ENCODE results near the gene PDE4D. TPM values are rescaled to one million over a fixed set of nuclear protein-coding genes. Genes with fewer than 3 reads are reported as not detected.

PDE4D gene
- total and polyA plus RNA-seq, 4 donors, result 12.8 to 167 (median 44.5) TPM

DNA sequence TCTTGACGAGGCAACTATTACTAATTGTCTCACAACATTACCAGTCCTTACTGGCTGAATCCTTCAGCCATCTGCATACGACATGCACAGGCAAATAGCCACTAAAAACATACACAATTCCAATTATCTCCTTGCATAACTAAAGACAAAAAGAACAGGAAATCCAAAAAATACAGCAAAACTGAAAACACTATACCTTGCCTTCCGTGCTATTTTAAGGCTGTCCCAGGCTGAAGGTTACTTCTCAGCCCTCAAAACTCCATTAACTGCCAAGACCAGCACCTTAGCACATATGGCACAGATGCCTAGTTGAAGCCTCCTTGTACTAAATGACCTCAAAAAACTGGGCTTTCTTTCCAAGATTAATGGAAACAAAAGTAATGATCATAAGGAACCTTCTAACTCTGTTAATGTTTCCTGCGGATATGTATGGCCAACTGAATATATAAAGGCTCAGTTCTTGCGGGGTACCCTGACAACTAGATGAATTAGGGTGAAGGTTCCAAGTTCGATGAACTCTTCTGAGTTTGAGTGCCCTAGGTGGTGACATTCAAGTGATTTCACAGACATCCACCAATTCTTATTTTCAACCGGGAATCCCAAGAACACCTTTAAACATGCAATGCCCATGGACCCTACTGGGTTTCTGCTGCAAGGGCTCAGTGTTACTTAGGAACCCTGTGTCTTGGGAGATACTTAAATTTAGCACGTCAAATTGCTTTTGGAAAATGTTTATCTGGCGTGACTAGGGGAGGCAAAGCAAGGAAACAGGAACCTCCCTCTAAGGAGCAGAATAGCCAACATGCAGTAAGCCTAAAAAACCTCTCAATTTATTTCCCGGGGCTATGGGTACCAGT is 855.4 kb downstream of the PDE4D start:
- TF ChIP-seq, protein P1, sequence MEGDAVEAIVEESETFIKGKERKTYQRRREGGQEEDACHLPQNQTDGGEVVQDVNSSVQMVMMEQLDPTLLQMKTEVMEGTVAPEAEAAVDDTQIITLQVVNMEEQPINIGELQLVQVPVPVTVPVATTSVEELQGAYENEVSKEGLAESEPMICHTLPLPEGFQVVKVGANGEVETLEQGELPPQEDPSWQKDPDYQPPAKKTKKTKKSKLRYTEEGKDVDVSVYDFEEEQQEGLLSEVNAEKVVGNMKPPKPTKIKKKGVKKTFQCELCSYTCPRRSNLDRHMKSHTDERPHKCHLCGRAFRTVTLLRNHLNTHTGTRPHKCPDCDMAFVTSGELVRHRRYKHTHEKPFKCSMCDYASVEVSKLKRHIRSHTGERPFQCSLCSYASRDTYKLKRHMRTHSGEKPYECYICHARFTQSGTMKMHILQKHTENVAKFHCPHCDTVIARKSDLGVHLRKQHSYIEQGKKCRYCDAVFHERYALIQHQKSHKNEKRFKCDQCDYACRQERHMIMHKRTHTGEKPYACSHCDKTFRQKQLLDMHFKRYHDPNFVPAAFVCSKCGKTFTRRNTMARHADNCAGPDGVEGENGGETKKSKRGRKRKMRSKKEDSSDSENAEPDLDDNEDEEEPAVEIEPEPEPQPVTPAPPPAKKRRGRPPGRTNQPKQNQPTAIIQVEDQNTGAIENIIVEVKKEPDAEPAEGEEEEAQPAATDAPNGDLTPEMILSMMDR (IDR thresholded peaks at IDR 0.05; ENCODE audit: control extremely low read depth, extremely low read depth), result no peak
- Histone ChIP-seq H3K9me3 (ENCODE audit: control insufficient read depth in 4 of 4, insufficient read depth in 3 of 4, low read length in 3 of 4) (no peaks in the 10 kb centered on the region), H3K27me3 (ENCODE audit: control insufficient read depth in 3 of 3, insufficient read depth in 3 of 3, low read length in 2 of 3) (no peaks in the 10 kb centered on the region), H3K36me3 (ENCODE audit: control insufficient read depth in 4 of 4, insufficient read depth in 4 of 4, low read length in 4 of 4) (peaks cover 0 to 2% (median 0%) of the 10 kb centered on the region in 4 donors), H3K4me1 (ENCODE audit: control insufficient read depth in 5 of 5, insufficient read depth in 5 of 5, low read length in 5 of 5) (peaks cover 0 to 41% (median 6%) of the 10 kb centered on the region in 5 donors), H3K9ac (ENCODE audit: insufficient read depth in 1 of 2, low read length in 2 of 2) (peak overlapping the region in 1 of 2 donors; percentile 81), H3K4me3 (peak overlapping the region; percentile 85), H3K27ac (ENCODE audit: low read depth in 1 of 2, low read length in 1 of 2) (peak overlapping the region; percentile 95 to 100)
- ATAC-seq (ENCODE audit: insufficient read depth, low FRiP score), result no peak
- 26% methylated on average over 10 of the region's 10 CpGs for WGBS, 2 donors
- peak in 1 of 3 donors; percentile 54 for DNase-seq

DNA sequence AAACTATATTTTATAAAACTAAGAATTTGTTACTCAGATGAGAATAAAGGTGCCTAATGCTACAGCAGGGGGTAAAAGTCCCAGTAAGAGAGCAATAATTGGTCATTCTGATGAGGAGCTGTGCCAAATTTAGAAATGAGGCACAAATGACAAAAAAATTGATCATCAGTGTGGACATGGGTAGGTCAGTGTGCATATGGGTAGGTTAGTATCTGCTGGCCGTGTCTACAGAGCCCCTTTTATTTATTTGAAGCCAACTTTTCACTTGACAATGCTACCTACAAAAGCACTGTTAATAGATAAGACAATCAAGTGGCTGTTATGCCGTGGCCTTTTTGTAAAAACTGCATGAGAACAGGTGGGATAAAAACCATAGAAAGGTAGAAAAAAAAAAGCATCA is 856.1 kb downstream of the PDE4D start:
- H3K4me3 ChIP-seq, result peak overlapping the region; percentile 48
- TF ChIP-seq, protein P1 (IDR thresholded peaks at IDR 0.05; ENCODE audit: control extremely low read depth, extremely low read depth), result no peak
- peaks cover 0 to 2% (median 0%) of the 10 kb centered on the region in 4 donors for H3K36me3 ChIP-seq (ENCODE audit: control insufficient read depth in 4 of 4, insufficient read depth in 4 of 4, low read length in 4 of 4)
- no peaks in the 10 kb centered on the region for H3K9me3 ChIP-seq (ENCODE audit: control insufficient read depth in 4 of 4, insufficient read depth in 3 of 4, low read length in 3 of 4)
- ATAC-seq (ENCODE audit: insufficient read depth, low FRiP score), result no peak
- peak overlapping the region in 1 of 2 donors; percentile 81 for H3K9ac ChIP-seq (ENCODE audit: insufficient read depth in 1 of 2, low read length in 2 of 2)
- peaks cover 0 to 41% (median 4%) of the 10 kb centered on the region in 5 donors for H3K4me1 ChIP-seq (ENCODE audit: control insufficient read depth in 5 of 5, insufficient read depth in 5 of 5, low read length in 5 of 5)
- no peaks in the 10 kb centered on the region for H3K27me3 ChIP-seq (ENCODE audit: control insufficient read depth in 3 of 3, insufficient read depth in 3 of 3, low read length in 2 of 3)
- H3K27ac ChIP-seq (ENCODE audit: low read depth in 1 of 2, low read length in 1 of 2), result peak overlapping the region in 1 of 2 donors; percentile 100
- WGBS, 2 donors, result 49 to 54% methylated on average over 2 of the region's 2 CpGs
- DNase-seq, result no peak

DNA sequence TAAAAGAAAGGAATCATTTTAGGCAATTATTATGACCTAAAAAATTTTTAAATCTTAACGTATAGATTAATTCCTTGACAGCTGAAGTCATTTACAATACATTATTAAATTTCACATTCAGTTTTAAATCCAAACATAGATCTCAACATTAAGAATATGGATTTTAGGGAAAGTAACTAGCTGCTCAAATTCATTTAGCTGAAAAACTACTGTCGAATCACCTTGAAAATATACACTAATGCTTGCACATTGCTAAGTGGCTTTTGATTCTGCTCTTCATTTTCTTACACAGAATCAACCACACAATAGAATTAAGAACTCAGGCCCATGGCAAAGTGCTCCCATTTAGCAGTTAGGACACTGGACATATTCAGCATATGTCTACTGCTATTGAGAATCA is 856.5 kb downstream of the PDE4D start:
- TF ChIP-seq, protein P1 (IDR thresholded peaks at IDR 0.05; ENCODE audit: control extremely low read depth, extremely low read depth), result no peak
- Histone ChIP-seq H3K9me3 (ENCODE audit: control insufficient read depth in 4 of 4, insufficient read depth in 3 of 4, low read length in 3 of 4) (no peaks in the 10 kb centered on the region), H3K9ac (ENCODE audit: insufficient read depth in 1 of 2, low read length in 2 of 2) (peak overlapping the region in 1 of 2 donors; percentile 81), H3K36me3 (ENCODE audit: control insufficient read depth in 4 of 4, insufficient read depth in 4 of 4, low read length in 4 of 4) (peaks cover 0 to 2% (median 0%) of the 10 kb centered on the region in 4 donors), H3K27me3 (ENCODE audit: control insufficient read depth in 3 of 3, insufficient read depth in 3 of 3, low read length in 2 of 3) (no peaks in the 10 kb centered on the region), H3K27ac (ENCODE audit: low read depth in 1 of 2, low read length in 1 of 2) (peak overlapping the region in 1 of 2 donors; percentile 100), H3K4me1 (ENCODE audit: control insufficient read depth in 5 of 5, insufficient read depth in 5 of 5, low read length in 5 of 5) (peaks cover 0 to 41% (median 4%) of the 10 kb centered on the region in 5 donors), H3K4me3 (no peak overlapping the region)
- 59 to 72% methylated on average over 2 of the region's 2 CpGs for WGBS, 2 donors
- ATAC-seq (ENCODE audit: insufficient read depth, low FRiP score) (no peak), DNase-seq (no peak)

Data from lung (tissue), 12 donors.